Suprapubic skin (tissue), 4 donors: Measurements from ENCODE around the gene CENPO. TPM values are rescaled to one million over a fixed set of nuclear protein-coding genes. Genes with fewer than 3 reads are reported as not detected.

Experiments used
- DNase-seq, 2 donors: peaks; one replicate each; pipeline ENCODE4 v3.0.0-alpha.2; 2019; ENCODE audit warnings: low spot score in 2 of 2
- H3K27ac ChIP-seq: fragments of 200-600 bp; sonication (generic); one replicate; pipeline ENCODE4 v1.5.1; 2019
- H3K27me3 ChIP-seq: fragments of 200-600 bp; sonication (generic); one replicate; pipeline ENCODE4 v1.5.1; 2019
- H3K36me3 ChIP-seq: fragments of 200-600 bp; sonication (generic); one replicate; pipeline ENCODE4 v1.5.1; 2019
- H3K4me1 ChIP-seq: fragments of 200-600 bp; sonication (generic); one replicate; pipeline ENCODE4 v1.5.1; 2019
- H3K4me3 ChIP-seq: fragments of 200-600 bp; sonication (generic); one replicate; pipeline ENCODE4 v1.5.1; 2019; ENCODE audit warnings: mild to moderate bottlenecking
- H3K9me3 ChIP-seq: fragments of 200-600 bp; sonication (generic); one replicate; pipeline ENCODE4 v1.5.1; 2019
- EP300 ChIP-seq: sonication (generic); formaldehyde crosslinking; IDR thresholded peaks from one replicate; pipeline ENCODE4 v1.6.1; 2017; ENCODE audit warnings: antibody characterized with exemption
- POLR2A ChIP-seq, 2 donors: fragments of 450-650 bp; IDR thresholded peaks; one replicate each; pipeline ENCODE4 v1.6.1; 2017; ENCODE audit warnings: antibody characterized with exemption in 2 of 2, mild to moderate bottlenecking in 2 of 2, moderate library complexity in 2 of 2
- POLR2AphosphoS5 ChIP-seq, 3 donors: sonication (generic); formaldehyde crosslinking; IDR thresholded peaks; one replicate each; pipeline ENCODE4 v1.6.1; 2017; ENCODE audit warnings: antibody characterized with exemption in 3 of 3
- WGBS: methylation state at CpG from one replicate; pipeline ENCODE4 v1.1.5; 2018; 5-methylcytosine and 5-hydroxymethylcytosine counted together
- total RNA-seq, 4 donors: library from RNA; depleted of rRNA; stranded (reverse); fragments of >200 nt; gene quantifications; one replicate each; pipeline ENCODE4 v1.1.0, GENCODE V29; 2016
- TF ChIP-seq, protein P1 (sequence below), 2 donors: fragments of 200-600 bp in 1 of 2; fragments of 450-650 bp in 1 of 2; sonication (generic) in 1 of 2; IDR thresholded peaks; one replicate each; pipeline ENCODE4 v1.5.1; 2016 to 2019; ENCODE audit warnings: antibody characterized with exemption in 2 of 2, mild to moderate bottlenecking in 1 of 2, moderate library complexity in 1 of 2

CENPO gene
- total RNA-seq, 4 donors from 2014 or later: 3.5 to 12.2 (median 7.7) TPM

DNA sequence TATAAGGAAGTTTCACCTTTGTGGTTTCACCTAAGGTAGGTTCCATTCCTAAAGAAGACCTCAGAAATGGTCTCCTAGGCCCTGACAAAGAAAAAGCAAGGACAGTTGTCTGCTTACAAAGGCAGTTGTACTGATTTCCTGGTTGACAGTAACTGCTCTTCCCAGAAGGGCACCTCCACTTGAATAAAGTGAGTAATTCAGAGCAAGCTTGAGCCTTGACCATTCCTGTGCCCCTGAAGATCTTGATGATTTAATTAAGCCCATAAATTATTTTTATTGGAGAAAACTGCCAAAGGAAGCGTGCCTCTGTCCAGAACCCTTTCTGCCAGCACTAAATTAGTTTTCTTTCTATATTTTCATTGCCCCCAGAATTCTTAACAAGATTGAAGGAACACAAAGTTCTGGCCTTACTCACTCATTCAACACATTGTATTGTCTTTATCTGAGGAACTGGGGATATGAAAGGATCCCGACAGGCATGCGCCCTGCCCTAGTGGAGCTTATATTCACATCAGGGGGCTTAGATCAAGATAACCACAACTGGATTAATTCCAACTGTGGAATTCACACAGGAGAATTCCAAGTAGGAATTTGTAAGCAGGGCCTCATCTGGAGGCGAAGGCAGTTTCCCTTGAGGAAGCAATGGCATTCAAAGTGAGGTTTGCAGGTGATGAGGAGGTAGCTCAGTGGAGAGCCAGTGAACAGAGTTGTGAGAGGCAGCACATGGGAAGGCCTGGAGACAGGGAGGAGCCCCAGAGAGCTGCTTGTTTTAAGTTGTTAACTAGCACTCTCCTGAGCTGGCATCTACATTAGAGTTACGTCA lies 21.2 kb upstream of the CENPO start:
- no peak for DNase-seq

DNA sequence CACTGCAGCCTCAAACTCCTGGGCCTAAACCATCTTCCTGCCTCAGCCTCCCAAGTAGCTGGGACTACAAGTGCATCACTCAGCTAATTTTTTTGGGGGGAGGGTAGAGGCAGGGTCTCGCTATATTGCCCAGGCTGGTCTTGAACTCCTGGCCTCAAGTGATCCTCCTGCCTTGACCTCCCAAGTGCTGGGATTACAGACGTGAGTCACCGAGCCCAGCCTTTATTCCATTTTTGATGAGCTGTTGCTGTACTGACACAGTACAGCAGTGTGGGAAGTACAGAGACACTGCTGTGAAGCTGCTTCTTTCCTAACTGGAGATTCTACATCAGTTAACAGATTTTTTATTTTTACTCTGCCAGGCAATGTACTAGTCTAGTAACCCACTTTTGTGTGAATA lies 18.9 kb upstream of the CENPO start:
- H3K27me3 ChIP-seq: no peaks in the 10 kb centered on the region
- H3K4me3 ChIP-seq: no peak overlapping the region
- H3K27ac ChIP-seq: no peak overlapping the region
- peaks cover 6% of the 10 kb centered on the region for H3K4me1 ChIP-seq
- TF ChIP-seq EP300 (no peak), POLR2A (IDR thresholded peaks at IDR 0.05) (no peak), POLR2AphosphoS5 (IDR thresholded peaks at IDR 0.05) (no peak)
- TF ChIP-seq, protein P1, sequence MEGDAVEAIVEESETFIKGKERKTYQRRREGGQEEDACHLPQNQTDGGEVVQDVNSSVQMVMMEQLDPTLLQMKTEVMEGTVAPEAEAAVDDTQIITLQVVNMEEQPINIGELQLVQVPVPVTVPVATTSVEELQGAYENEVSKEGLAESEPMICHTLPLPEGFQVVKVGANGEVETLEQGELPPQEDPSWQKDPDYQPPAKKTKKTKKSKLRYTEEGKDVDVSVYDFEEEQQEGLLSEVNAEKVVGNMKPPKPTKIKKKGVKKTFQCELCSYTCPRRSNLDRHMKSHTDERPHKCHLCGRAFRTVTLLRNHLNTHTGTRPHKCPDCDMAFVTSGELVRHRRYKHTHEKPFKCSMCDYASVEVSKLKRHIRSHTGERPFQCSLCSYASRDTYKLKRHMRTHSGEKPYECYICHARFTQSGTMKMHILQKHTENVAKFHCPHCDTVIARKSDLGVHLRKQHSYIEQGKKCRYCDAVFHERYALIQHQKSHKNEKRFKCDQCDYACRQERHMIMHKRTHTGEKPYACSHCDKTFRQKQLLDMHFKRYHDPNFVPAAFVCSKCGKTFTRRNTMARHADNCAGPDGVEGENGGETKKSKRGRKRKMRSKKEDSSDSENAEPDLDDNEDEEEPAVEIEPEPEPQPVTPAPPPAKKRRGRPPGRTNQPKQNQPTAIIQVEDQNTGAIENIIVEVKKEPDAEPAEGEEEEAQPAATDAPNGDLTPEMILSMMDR (IDR thresholded peaks at IDR 0.05): no peak
- H3K36me3 ChIP-seq: peaks cover 9% of the 10 kb centered on the region
- 71% methylated on average over 3 of the region's 3 CpGs for WGBS
- DNase-seq: no peak
- no peaks in the 10 kb centered on the region for H3K9me3 ChIP-seq

More for the DNA sequence above, 21.2 kb upstream of the CENPO start:
- no peak overlapping the region for H3K27ac ChIP-seq
- TF ChIP-seq, protein P1 (IDR thresholded peaks at IDR 0.05): no peak
- TF ChIP-seq POLR2A (IDR thresholded peaks at IDR 0.05) (no peak), POLR2AphosphoS5 (IDR thresholded peaks at IDR 0.05) (no peak), EP300 (no peak)
- H3K4me1 ChIP-seq: peaks cover 6% of the 10 kb centered on the region
- H3K4me3 ChIP-seq: no peak overlapping the region
- H3K9me3 ChIP-seq: no peaks in the 10 kb centered on the region
- H3K27me3 ChIP-seq: no peaks in the 10 kb centered on the region
- H3K36me3 ChIP-seq: peaks cover 19% of the 10 kb centered on the region
- WGBS: 84% methylated on average over 5 of the region's 5 CpGs

DNA sequence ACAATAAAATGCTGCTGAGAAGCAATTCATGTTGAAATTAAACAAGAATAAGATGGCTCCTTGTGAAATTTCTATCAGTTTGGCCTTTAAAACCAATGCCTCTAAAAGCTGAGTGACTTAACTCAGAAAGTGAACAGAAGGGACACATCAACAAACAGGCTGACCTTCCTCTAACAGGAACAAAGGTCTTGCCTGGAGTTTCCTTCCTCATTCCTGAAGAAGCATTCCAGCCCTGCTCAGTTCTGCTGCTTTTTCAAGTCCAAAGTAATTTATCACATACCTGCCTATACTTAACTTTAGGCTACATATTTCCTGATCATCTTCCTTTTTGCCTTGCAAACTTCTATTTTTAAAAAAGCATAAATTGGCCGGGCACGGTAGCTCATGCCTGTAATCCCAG lies 14.1 kb upstream of the CENPO start:
- no peaks in the 10 kb centered on the region for H3K9me3 ChIP-seq
- DNase-seq: no peak
- H3K4me1 ChIP-seq: no peaks in the 10 kb centered on the region
- no peaks in the 10 kb centered on the region for H3K27me3 ChIP-seq
- TF ChIP-seq EP300 (no peak), POLR2A (IDR thresholded peaks at IDR 0.05) (no peak), POLR2AphosphoS5 (IDR thresholded peaks at IDR 0.05) (no peak)
- TF ChIP-seq, protein P1 (IDR thresholded peaks at IDR 0.05): no peak
- no peaks in the 10 kb centered on the region for H3K36me3 ChIP-seq
- 65% methylated on average over 2 of the region's 2 CpGs for WGBS
- H3K27ac ChIP-seq: no peak overlapping the region
- H3K4me3 ChIP-seq: no peak overlapping the region

DNA sequence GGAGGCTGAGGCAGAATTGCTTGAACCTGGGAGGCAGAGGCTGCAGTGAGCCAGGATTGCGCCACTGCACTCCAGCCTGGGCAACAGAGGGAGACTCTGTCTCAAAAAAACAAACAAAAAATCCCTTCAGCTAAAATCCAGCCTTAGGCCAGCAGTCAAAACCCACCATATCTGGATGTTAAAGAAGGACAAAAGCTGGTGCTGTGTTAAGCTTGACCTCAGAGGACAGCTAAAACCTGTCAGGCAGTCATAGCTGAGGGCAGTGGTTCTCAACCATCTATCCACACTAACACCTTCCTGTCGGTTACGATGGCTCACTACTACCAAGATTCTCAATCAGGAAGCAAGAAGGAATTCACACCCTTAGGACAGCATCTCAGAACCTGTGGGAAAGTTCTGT lies 9.6 kb upstream of the CENPO start:
- no peak for TF ChIP-seq EP300
- TF ChIP-seq POLR2AphosphoS5 (IDR thresholded peaks at IDR 0.05): no peak
- TF ChIP-seq, protein P1 (IDR thresholded peaks at IDR 0.05): no peak
- no peak for TF ChIP-seq POLR2A (IDR thresholded peaks at IDR 0.05)
- no peak overlapping the region for H3K4me3 ChIP-seq
- H3K4me1 ChIP-seq: no peaks in the 10 kb centered on the region
- no peaks in the 10 kb centered on the region for H3K9me3 ChIP-seq
- H3K27me3 ChIP-seq: no peaks in the 10 kb centered on the region
- H3K36me3 ChIP-seq: no peaks in the 10 kb centered on the region
- no peak overlapping the region for H3K27ac ChIP-seq
- DNase-seq: no peak
- 89% methylated on average over 3 of the region's 3 CpGs for WGBS

DNA sequence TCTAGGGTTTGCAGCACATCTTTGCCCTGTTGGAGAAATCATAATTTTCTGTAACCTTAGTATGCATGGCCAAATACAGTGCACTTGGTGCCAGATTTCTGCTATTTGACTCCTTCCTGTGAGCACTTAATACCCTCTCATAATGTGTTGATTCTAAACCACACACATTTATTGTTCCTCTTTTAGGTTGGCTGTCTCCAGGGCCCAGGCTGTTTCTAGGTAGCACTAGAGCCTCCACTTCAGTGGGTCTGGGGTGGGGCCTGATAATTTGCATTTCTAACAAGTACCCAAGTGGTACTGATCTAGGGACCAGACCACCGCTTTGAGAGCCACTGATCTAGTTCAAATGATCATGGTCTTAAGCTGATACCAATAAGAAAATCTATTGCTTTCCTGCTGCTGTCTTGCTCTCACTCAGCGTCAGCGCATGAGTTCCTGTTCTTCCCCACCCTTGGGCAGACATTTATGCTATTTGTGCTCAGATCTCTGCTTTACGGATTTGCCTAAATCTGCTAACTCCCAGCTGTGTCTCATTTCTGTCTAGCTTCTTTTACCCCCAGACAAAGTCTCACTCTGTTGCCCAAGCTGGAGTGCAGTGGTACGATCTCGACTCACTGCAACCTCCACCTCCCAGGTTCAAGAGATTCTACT lies 7.4 kb upstream of the CENPO start:
- WGBS: 86% methylated on average over 6 of the region's 6 CpGs

More for the DNA sequence above, 7.4 kb upstream of the CENPO start:
- peaks cover 3% of the 10 kb centered on the region for H3K36me3 ChIP-seq
- H3K9me3 ChIP-seq: no peaks in the 10 kb centered on the region
- DNase-seq: no peak
- TF ChIP-seq POLR2A (IDR thresholded peaks at IDR 0.05): no peak
- TF ChIP-seq EP300: no peak
- TF ChIP-seq POLR2AphosphoS5 (IDR thresholded peaks at IDR 0.05): no peak
- TF ChIP-seq, protein P1 (IDR thresholded peaks at IDR 0.05): no peak
- no peak overlapping the region for H3K27ac ChIP-seq
- no peaks in the 10 kb centered on the region for H3K4me1 ChIP-seq
- H3K4me3 ChIP-seq: no peak overlapping the region
- H3K27me3 ChIP-seq: no peaks in the 10 kb centered on the region
